Mesendoderm (in vitro differentiated cells): ENCODE measurements around the gene CCDC200. TPM values are rescaled to one million over a fixed set of nuclear protein-coding genes. Genes with fewer than 3 reads are reported as not detected.

Experiments used
- DNase-seq: peaks from one replicate; pipeline ENCODE4 v3.0.0; 2013
- H2AK5ac ChIP-seq: 2 replicates; pipeline ENCODE4 v1.6.1; 2013; ENCODE audit warnings: low read length, inconsistent platforms
- H2BK120ac ChIP-seq: 2 replicates; pipeline ENCODE4 v1.6.1; 2013; ENCODE audit warnings: low read depth, mild to moderate bottlenecking, low read length, moderate library complexity, mixed read lengths
- H2BK15ac ChIP-seq: replicated peaks from 2 replicates; pipeline ENCODE4 v1.6.1; 2013; ENCODE audit warnings: low read depth, mild to moderate bottlenecking, moderate library complexity
- H2BK5ac ChIP-seq: 2 replicates; pipeline ENCODE4 v1.6.1; 2013; ENCODE audit warnings: low read length, inconsistent platforms
- H3K18ac ChIP-seq: 2 replicates; pipeline ENCODE4 v1.6.1; 2013; ENCODE audit warnings: mild to moderate bottlenecking, low read length, mixed read lengths
- H3K23ac ChIP-seq: one replicate; pipeline ENCODE4 v1.6.1; 2013; ENCODE audit warnings: low read length
- H3K27ac ChIP-seq: 2 replicates; pipeline ENCODE4 v1.5.1; 2013; ENCODE audit warnings: low read depth, mild to moderate bottlenecking, inconsistent platforms, low read length, moderate library complexity
- H3K27me3 ChIP-seq: 2 replicates; pipeline ENCODE4 v1.6.1; 2013; ENCODE audit warnings: low read length, control low read depth, mild to moderate bottlenecking, inconsistent platforms; ENCODE audit not compliant: insufficient read depth, poor library complexity
- H3K36me3 ChIP-seq: 2 replicates; pipeline ENCODE4 v1.6.1; 2013; ENCODE audit warnings: low read length, inconsistent platforms; ENCODE audit not compliant: control insufficient read depth, insufficient read depth
- H3K4ac ChIP-seq: one replicate; pipeline ENCODE4 v1.6.1; 2013; ENCODE audit warnings: low read depth, mild to moderate bottlenecking, low read length, moderate library complexity
- H3K4me1 ChIP-seq: 2 replicates; pipeline ENCODE4 v1.6.1; 2013; ENCODE audit warnings: low read depth, low read length, inconsistent platforms; ENCODE audit not compliant: control insufficient read depth
- H3K4me2 ChIP-seq: 2 replicates; pipeline ENCODE4 v1.6.1; 2013; ENCODE audit warnings: low read length
- H3K4me3 ChIP-seq: 2 replicates; pipeline ENCODE4 v1.5.1; 2013; ENCODE audit warnings: mild to moderate bottlenecking, low read length
- H3K56ac ChIP-seq: one replicate; pipeline ENCODE4 v1.6.1; 2013; ENCODE audit warnings: low read length
- H3K79me1 ChIP-seq: 2 replicates; pipeline ENCODE4 v1.6.1; 2013; ENCODE audit warnings: low read length, inconsistent platforms
- H3K79me2 ChIP-seq: 2 replicates; pipeline ENCODE4 v1.6.1; 2013; ENCODE audit warnings: mild to moderate bottlenecking, low read length; ENCODE audit not compliant: control insufficient read depth, insufficient read depth
- H3K9ac ChIP-seq: 2 replicates; pipeline ENCODE4 v1.6.1; 2013; ENCODE audit warnings: low read length, inconsistent platforms
- H4K5ac ChIP-seq: one replicate; pipeline ENCODE4 v1.6.1; 2013; ENCODE audit warnings: low read length
- H4K8ac ChIP-seq: one replicate; pipeline ENCODE4 v1.6.1; 2013; ENCODE audit warnings: low read depth, mild to moderate bottlenecking, control low read depth, low read length, moderate library complexity
- WGBS: extraction: QIAGEN DNeasy Blood & Tissue Kit; methylation state at CpG from one replicate; pipeline ENCODE4 v1.1.7; 2013; ENCODE audit warnings: low lambda C conversion rate, missing lambda C conversion rate; ENCODE audit not compliant: insufficient coverage; ENCODE audit errors: extremely low coverage; 5-methylcytosine and 5-hydroxymethylcytosine counted together
- small RNA-seq: library from polyadenylated mRNA; stranded (forward); fragments of <200 nt; extraction: miRNeasy Mini kit (QIAGEN cat#:217004); gene quantifications from one replicate; pipeline ENCODE3, GENCODE V24; 2013; ENCODE audit not compliant: insufficient read depth

Gene CCDC200

DNA sequence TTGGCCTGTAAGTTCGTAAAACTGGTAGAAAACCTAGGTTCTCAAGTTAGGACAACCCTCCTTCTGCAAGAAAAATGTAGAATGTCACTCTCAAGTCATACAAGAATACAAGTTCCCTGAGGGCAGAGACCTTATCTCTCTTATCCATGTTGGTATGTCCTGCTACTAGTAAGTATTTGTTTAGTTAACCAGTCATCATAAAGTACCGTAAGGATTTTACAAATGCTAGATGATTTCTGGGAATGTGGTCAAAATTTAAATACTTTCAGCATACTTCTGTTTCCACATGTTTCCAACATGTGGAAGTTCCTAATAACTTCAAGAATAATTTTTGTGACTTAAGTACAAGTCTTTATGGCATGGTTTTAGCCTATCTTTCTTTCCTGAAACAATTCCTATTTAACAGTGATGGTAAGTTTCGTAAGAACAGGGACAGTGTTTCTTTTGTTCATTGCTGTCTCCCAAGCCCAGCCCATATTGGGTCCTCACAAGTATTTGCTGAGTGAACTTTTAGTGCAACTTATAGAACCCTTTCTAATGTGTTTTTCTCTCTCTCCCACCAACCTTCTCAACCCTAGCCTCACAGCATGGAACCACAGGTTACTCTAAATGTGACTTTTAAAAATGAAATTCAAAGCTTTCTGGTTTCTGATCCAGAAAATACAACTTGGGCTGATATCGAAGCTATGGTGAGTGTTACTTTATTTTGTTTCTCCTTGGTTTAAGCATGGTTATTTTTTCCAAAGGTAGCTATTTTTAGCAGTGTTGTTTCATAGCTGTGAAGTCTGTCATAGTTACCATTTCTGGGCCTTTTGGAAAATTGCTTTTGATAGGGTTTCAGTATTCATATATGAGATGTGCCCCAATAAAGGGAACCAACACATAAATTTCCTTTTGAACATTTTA is 53.0 kb downstream of the CCDC200 start:
- Histone ChIP-seq H2BK120ac (no peak overlapping the region), H4K8ac (no peak overlapping the region), H3K27me3 (no peaks in the 10 kb centered on the region), H3K18ac (no peak overlapping the region), H3K4me3 (no peak overlapping the region), H3K36me3 (no peaks in the 10 kb centered on the region), H3K4me2 (no peak overlapping the region), H3K9ac (no peak overlapping the region), H3K56ac (no peak overlapping the region), H2BK15ac (no peak overlapping the region), H2BK5ac (no peak overlapping the region), H2AK5ac (no peak overlapping the region), H4K5ac (no peak overlapping the region), H3K79me1 (no peaks in the 10 kb centered on the region), H3K79me2 (no peaks in the 10 kb centered on the region), H3K23ac (no peak overlapping the region), H3K4ac (no peak overlapping the region), H3K27ac (no peak overlapping the region), H3K4me1 (peaks cover 5% of the 10 kb centered on the region)
- DNase-seq: peak; percentile 49
- no CpG with 5 or more reads among the region's 4 CpGs for WGBS

DNA sequence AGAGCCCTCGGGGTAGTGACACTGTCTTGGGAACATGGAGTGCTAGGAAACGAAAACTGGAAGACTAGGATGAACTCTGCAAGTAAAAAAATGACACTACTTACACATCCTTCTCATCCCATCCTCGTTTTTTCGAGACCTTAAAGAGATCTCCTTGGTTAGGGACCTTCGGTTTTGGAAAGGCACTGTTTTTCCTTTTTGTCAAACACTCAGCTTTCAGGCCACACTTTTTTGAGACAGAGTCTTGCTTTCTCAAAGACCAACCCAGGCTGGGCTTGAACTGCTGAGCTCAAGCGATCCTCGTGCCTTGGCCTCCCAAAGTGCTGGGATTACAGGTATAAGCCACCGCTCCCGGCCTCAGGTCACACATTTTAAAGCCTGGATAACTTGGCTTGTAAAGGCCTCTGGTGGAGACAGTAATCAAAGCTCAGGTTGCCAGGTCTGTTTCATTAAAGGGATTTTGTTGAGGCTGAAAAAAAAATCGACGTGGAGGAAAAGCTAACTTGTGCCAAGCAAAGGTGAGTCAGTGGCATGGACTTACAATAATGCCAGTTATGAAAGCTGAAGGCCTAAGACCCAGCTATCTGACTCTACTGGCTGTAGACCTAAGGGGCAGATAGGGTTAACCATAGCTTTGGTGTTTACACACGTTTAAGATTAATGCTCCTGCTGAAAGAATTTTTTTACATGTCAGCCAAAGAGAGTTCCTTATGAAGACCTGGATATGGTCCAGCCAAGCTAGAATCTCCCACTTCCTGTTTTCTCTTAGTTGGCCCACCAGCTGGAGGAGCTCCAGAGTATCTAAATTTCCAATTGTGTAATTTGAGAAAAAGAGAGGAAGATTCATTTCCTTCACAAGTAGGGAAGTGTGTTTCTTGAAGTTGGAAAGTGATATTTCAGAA is 56.6 kb downstream of the CCDC200 start:
- Histone ChIP-seq H3K4me2 (peak overlapping the region; percentile 49), H4K5ac (no peak overlapping the region), H3K23ac (no peak overlapping the region), H2BK5ac (no peak overlapping the region), H3K9ac (peak overlapping the region; percentile 80), H2BK15ac (no peak overlapping the region), H3K18ac (no peak overlapping the region), H3K56ac (peak overlapping the region; percentile 89), H3K27me3 (no peaks in the 10 kb centered on the region), H3K4me1 (peaks cover 5% of the 10 kb centered on the region), H3K36me3 (no peaks in the 10 kb centered on the region), H3K4ac (peak overlapping the region; percentile 41), H2BK120ac (no peak overlapping the region), H4K8ac (peak overlapping the region; percentile 97), H3K4me3 (peak overlapping the region; percentile 88), H3K27ac (peak overlapping the region; percentile 55), H2AK5ac (no peak overlapping the region), H3K79me2 (no peaks in the 10 kb centered on the region), H3K79me1 (no peaks in the 10 kb centered on the region)
- DNase-seq: peak; percentile 47
- no CpG with 5 or more reads among the region's 12 CpGs for WGBS

Small RNA genes within 50 kb of the gene (small RNA-seq; reads per million reads assigned to genes)
- not detected for gene RF00004
- gene RNU2-1: not detected
